Uterus (tissue), 4 donors: ENCODE data around the gene SFXN5. TPM values are rescaled to one million over a fixed set of nuclear protein-coding genes. Genes with fewer than 3 reads are reported as not detected.

ENCODE experiments used
- DNase-seq, 2 donors: peaks; one replicate each; pipeline ENCODE4 v3.0.0-alpha.2; 2019 to 2020
- H3K27ac ChIP-seq, 2 donors: fragments of 200-600 bp; sonication (generic); 1 replicate in 1 of 2; 2 replicates in 1 of 2; pipeline ENCODE4 v1.5.1; 2016 to 2018
- H3K27me3 ChIP-seq, 2 donors: fragments of 200-600 bp; sonication (generic); one replicate each; pipeline ENCODE4 v1.5.1; 2018 to 2019; ENCODE audit warnings: control low read depth in 1 of 2
- H3K36me3 ChIP-seq, 2 donors: fragments of 200-600 bp; sonication (generic); one replicate each; pipeline ENCODE4 v1.5.1; 2019; ENCODE audit warnings: control low read depth in 1 of 2
- H3K4me1 ChIP-seq, 2 donors: fragments of 200-600 bp; sonication (generic); one replicate each; pipeline ENCODE4 v1.5.1; 2018 to 2019; ENCODE audit warnings: control low read depth in 1 of 2
- H3K4me3 ChIP-seq, 2 donors: fragments of 200-600 bp; sonication (generic); 1 replicate in 1 of 2; 2 replicates in 1 of 2; pipeline ENCODE4 v1.5.1; 2018 to 2019; ENCODE audit warnings: mild to moderate bottlenecking in 1 of 2
- H3K9me3 ChIP-seq, 2 donors: fragments of 200-600 bp; sonication (generic); one replicate each; pipeline ENCODE4 v1.5.1; 2019; ENCODE audit warnings: control low read depth in 1 of 2
- POLR2A ChIP-seq, 2 donors: fragments of 450-650 bp; IDR thresholded peaks; one replicate each; pipeline ENCODE4 v1.6.1; 2016; ENCODE audit warnings: antibody characterized with exemption in 2 of 2, mild to moderate bottlenecking in 1 of 2, moderate library complexity in 1 of 2
- intact Hi-C: fragments of 100-400 bp; cut with DNase I; formaldehyde crosslinking; loops from one replicate; pipeline ENCODE4 v1.15.1; 2023; ENCODE audit warnings: low total_unique reads
- total RNA-seq, 4 donors: library from RNA; depleted of rRNA in 3 of 4; stranded (reverse); fragments of >200 nt in 3 of 4; gene quantifications; one replicate each; pipeline versions ENCODE4 v1.1.0 to v1.2.4, GENCODE V29; 2014 to 2023
- TF ChIP-seq, protein P1 (sequence below), 4 experiments: fragments of 200-600 bp in 2 of 4; fragments of 450-650 bp in 2 of 4; sonication (generic) in 2 of 4; IDR thresholded peaks; one replicate each; pipeline ENCODE4 v1.5.1; 2016 to 2019; ENCODE audit warnings: antibody characterized with exemption in 4 of 4, mild to moderate bottlenecking in 2 of 4, moderate library complexity in 1 of 4
- donor health status: DM: yes; HTN: yes; CAD: no.

The SFXN5 gene
- total RNA-seq, 4 donors from 2014 or later = 2.1 to 16.0 (median 10.6) TPM

DNA sequence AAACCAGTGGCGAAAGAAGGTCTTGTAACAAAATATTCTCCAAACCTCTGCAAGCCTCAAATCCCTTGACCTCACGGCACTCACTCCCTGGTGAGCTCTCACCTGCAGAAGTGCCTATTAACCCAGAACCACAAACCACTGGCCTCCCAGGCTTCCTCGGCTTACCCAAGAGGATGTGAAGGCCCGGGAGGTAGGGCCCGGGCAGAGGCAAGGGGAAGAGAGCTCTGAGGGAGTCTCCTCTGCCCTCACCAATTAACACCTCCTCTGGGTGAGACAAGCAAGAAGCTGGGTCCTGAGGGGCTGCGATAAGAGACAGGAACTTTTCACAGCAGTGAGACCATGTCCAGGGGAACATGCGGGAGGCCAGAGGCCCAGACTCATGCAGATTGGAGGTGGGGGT lies 100.5 kb downstream of the SFXN5 start:
- intact Hi-C loops = no loop called here
- no peak for TF ChIP-seq POLR2A (IDR thresholded peaks at IDR 0.05)
- TF ChIP-seq, protein P1, sequence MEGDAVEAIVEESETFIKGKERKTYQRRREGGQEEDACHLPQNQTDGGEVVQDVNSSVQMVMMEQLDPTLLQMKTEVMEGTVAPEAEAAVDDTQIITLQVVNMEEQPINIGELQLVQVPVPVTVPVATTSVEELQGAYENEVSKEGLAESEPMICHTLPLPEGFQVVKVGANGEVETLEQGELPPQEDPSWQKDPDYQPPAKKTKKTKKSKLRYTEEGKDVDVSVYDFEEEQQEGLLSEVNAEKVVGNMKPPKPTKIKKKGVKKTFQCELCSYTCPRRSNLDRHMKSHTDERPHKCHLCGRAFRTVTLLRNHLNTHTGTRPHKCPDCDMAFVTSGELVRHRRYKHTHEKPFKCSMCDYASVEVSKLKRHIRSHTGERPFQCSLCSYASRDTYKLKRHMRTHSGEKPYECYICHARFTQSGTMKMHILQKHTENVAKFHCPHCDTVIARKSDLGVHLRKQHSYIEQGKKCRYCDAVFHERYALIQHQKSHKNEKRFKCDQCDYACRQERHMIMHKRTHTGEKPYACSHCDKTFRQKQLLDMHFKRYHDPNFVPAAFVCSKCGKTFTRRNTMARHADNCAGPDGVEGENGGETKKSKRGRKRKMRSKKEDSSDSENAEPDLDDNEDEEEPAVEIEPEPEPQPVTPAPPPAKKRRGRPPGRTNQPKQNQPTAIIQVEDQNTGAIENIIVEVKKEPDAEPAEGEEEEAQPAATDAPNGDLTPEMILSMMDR (IDR thresholded peaks at IDR 0.05) = no peak
- H3K4me1 ChIP-seq = no peaks in the 10 kb centered on the region
- DNase-seq = no peak
- no peaks in the 10 kb centered on the region for H3K27me3 ChIP-seq
- H3K36me3 ChIP-seq = no peaks in the 10 kb centered on the region
- no peak overlapping the region for H3K27ac ChIP-seq
- H3K9me3 ChIP-seq = no peaks in the 10 kb centered on the region
- no peak overlapping the region for H3K4me3 ChIP-seq

DNA sequence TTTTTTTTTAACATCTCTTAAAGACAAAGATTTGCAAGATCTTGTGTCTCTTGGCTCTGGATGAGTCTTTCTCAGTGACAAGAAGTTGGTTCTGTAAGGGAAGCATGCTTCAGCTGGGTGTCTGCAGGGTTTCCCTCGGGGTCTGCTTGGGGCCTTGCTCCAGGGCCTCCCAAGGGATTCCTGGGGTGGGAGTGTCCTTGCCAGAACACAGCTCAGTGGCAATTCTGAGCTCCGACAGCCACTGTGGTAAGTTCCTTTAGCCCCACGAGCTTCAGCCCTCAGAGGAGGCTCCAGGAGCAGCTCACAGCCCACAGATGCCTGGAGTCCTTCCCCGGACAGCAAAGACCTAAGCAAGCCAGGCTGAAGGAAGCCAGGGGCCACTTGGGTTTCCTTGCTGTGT lies 101.8 kb downstream of the SFXN5 start:
- no peaks in the 10 kb centered on the region for H3K4me1 ChIP-seq
- no peaks in the 10 kb centered on the region for H3K9me3 ChIP-seq
- no peaks in the 10 kb centered on the region for H3K36me3 ChIP-seq
- TF ChIP-seq, protein P1 (IDR thresholded peaks at IDR 0.05) = no peak
- no peak for TF ChIP-seq POLR2A (IDR thresholded peaks at IDR 0.05)
- no peaks in the 10 kb centered on the region for H3K27me3 ChIP-seq
- intact Hi-C loops = no loop called here
- no peak overlapping the region for H3K27ac ChIP-seq
- no peak for DNase-seq
- H3K4me3 ChIP-seq = no peak overlapping the region

DNA sequence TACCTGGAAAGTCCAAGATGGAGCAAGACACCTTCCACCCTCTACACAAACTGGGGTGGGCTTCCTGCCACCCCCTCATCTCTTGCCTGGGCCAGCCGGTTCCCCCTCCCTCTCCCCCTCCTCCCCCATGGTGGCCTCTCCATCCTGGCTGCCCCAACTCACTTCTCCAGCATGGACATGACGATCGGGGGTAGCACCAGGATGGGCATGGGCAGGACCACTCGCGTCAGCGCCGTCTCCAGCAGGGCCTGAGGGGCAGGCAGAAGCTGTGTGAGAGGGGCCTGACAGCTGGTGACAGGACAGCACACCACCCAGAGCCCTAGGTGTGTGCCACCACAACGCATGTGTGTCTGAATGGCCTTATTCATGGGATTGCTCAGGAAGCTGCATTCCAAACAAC lies 103.2 kb downstream of the SFXN5 start:
- Histone ChIP-seq H3K36me3 (no peaks in the 10 kb centered on the region), H3K4me3 (no peak overlapping the region), H3K27ac (no peak overlapping the region), H3K9me3 (no peaks in the 10 kb centered on the region), H3K27me3 (no peaks in the 10 kb centered on the region), H3K4me1 (no peaks in the 10 kb centered on the region)
- DNase-seq = no peak
- no peak for TF ChIP-seq POLR2A (IDR thresholded peaks at IDR 0.05)
- TF ChIP-seq, protein P1 (IDR thresholded peaks at IDR 0.05) = no peak
- intact Hi-C loops = no loop called here

DNA sequence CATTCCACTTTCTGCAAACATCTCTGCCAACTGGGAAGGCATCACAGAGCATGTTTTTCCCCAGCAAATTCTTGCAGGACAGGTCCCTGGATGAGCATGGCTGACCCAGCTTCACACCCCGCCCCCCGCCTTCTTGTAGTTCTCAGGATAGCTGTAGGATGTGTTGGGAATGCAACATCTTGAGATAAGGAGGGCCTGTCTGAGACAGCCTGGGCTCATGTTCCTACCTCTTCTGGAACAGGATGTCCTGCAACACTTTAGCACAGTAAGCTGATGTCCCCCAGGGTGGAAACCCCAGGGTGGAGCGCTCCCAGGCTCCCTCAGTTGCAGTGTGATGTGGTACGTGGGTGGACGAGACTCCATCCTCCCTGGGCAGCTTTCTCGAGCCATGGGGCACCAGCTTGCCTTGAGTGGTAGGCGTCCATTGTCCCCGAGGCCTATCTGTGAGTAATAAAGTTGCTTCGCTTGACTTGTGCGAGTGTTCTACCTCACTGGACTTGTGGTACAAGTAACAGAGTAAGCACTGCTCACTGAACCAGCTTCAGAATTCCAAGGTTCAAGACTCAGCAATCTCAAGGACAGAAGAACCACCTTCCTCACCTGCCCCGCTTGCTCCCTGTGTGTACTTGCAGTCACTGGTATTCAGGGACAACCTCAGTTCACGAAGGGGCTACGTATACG lies 105.6 kb downstream of the SFXN5 start:
- no peak overlapping the region for H3K4me3 ChIP-seq
- no peak overlapping the region for H3K27ac ChIP-seq
- no peaks in the 10 kb centered on the region for H3K36me3 ChIP-seq
- no peak for TF ChIP-seq POLR2A (IDR thresholded peaks at IDR 0.05)
- TF ChIP-seq, protein P1 (IDR thresholded peaks at IDR 0.05) = no peak
- intact Hi-C loops = no loop called here
- DNase-seq = no peak
- no peaks in the 10 kb centered on the region for H3K4me1 ChIP-seq
- no peaks in the 10 kb centered on the region for H3K9me3 ChIP-seq
- no peaks in the 10 kb centered on the region for H3K27me3 ChIP-seq

DNA sequence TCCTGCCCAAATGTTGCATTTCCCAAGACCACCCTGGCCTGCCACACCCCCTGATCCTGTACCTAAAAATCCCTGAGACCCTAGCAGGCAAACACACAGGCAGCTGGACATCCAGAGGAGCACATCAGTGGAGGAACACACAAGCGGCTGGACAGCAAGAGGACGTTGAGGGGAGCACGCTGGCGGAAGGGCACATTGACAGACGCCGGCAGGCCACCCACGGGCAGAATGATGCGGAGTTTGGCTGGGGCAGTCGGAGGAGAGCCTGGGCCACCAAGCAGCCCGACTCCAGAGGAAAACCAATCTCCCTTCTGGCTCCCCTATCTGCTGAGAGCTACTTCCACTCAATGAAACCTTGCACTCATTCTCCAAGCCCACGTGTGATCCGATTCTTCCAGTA lies 106.5 kb downstream of the SFXN5 start:
- Histone ChIP-seq H3K4me1 (no peaks in the 10 kb centered on the region), H3K27me3 (no peaks in the 10 kb centered on the region), H3K27ac (no peak overlapping the region), H3K36me3 (no peaks in the 10 kb centered on the region), H3K9me3 (no peaks in the 10 kb centered on the region), H3K4me3 (no peak overlapping the region)
- DNase-seq = no peak
- intact Hi-C loops = no loop called here
- no peak for TF ChIP-seq POLR2A (IDR thresholded peaks at IDR 0.05)
- TF ChIP-seq, protein P1 (IDR thresholded peaks at IDR 0.05) = no peak
